SK-N-SH (cell line): ENCODE results near the gene PTPA.

Experiments used
- CHD2 ChIP-seq: fragments of 150-350 bp; IDR thresholded peaks from 2 replicates; pipeline ENCODE4 v1.6.1; 2018; ENCODE audit warnings: low read length; ENCODE audit not compliant: partially characterized antibody
- EP300 ChIP-seq, 2 experiments: IDR thresholded peaks; 2 replicates each; pipeline versions ENCODE4 v1.4.0 to v1.6.1; 2012; ENCODE audit warnings: borderline replicate concordance in 1 of 2, low read depth in 1 of 2, low read length in 1 of 2
- FOSL2 ChIP-seq: IDR thresholded peaks from 2 replicates; pipeline ENCODE4 v1.4.0; 2012; ENCODE audit warnings: low read depth, mild to moderate bottlenecking, moderate library complexity, borderline replicate concordance
- FOXM1 ChIP-seq: IDR thresholded peaks from 2 replicates; pipeline ENCODE4 v1.4.0; 2012; ENCODE audit warnings: low read depth, mild to moderate bottlenecking
- GABPA ChIP-seq: IDR thresholded peaks from 2 replicates; pipeline ENCODE4 v1.4.0; 2012; ENCODE audit warnings: low read depth, mild to moderate bottlenecking
- JUND ChIP-seq: IDR thresholded peaks from 2 replicates; pipeline ENCODE4 v1.4.0; 2012
- MXI1 ChIP-seq: IDR thresholded peaks from 2 replicates; pipeline ENCODE4 v1.6.1; 2012; ENCODE audit warnings: mild to moderate bottlenecking, low read depth, low read length, improper control_type of control experiment
- POLR2AphosphoS5 ChIP-seq: IDR thresholded peaks from 2 replicates; pipeline ENCODE4 v1.6.1; 2012; ENCODE audit warnings: low read depth, low read length
- RAD21 ChIP-seq: IDR thresholded peaks from 2 replicates; pipeline ENCODE4 v1.6.1; 2012; ENCODE audit warnings: mild to moderate bottlenecking, low read length
- RCOR1 ChIP-seq: fragments of 150-350 bp; IDR thresholded peaks from 2 replicates; pipeline ENCODE4 v1.6.1; 2017; ENCODE audit warnings: antibody characterized with exemption, low read length
- SIN3A ChIP-seq: IDR thresholded peaks from 2 replicates; pipeline ENCODE4 v1.6.1; 2012; ENCODE audit warnings: low read depth, mild to moderate bottlenecking, low read length, moderate library complexity, borderline replicate concordance
- TAF1 ChIP-seq: IDR thresholded peaks from 2 replicates; pipeline ENCODE4 v1.6.1; 2012; ENCODE audit warnings: low read depth, mild to moderate bottlenecking, low read length, moderate library complexity, borderline replicate concordance
- TCF12 ChIP-seq: IDR thresholded peaks from 2 replicates; pipeline ENCODE4 v1.4.0; 2012
- TF ChIP-seq, protein P1 (sequence below): fragments of 200-600 bp; sonication (generic); IDR thresholded peaks from 2 replicates; pipeline ENCODE4 v1.6.1; 2017; ENCODE audit warnings: antibody characterized with exemption, mild to moderate bottlenecking, moderate library complexity

DNA sequence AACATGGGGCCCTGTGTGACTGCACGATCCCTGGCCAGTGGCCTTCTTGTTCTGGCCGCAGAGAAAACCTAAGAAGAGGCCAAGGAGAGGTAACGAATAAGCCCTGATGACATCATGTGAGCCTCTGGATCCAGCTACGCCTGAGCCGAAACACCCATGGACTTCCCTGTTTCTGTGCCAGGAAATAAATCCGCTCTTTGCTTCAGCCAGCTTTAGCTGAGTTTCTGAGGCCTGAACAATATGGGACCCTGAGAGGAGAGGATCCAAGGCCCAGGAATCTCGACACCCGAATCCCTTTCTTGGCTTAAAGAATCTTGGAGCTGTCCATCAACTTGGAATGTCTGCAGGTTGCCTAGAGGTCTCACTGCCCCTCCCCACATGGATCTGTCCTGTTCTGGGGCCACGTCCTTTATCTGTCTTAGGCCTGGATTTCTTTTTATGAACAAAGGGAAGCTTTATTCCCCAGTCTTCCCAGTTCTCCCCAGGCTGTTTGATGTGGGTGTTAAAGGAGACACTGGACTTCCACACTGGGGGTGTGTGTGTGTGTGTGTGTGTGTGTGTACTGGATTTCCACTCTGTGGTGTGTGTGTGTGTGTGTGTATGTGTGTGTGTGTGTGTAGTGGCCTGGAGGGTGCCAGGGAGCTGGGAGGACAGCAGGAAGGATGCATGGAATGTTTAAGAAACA, 53.2 kb downstream of the PTPA start:
- TF ChIP-seq, protein P1, sequence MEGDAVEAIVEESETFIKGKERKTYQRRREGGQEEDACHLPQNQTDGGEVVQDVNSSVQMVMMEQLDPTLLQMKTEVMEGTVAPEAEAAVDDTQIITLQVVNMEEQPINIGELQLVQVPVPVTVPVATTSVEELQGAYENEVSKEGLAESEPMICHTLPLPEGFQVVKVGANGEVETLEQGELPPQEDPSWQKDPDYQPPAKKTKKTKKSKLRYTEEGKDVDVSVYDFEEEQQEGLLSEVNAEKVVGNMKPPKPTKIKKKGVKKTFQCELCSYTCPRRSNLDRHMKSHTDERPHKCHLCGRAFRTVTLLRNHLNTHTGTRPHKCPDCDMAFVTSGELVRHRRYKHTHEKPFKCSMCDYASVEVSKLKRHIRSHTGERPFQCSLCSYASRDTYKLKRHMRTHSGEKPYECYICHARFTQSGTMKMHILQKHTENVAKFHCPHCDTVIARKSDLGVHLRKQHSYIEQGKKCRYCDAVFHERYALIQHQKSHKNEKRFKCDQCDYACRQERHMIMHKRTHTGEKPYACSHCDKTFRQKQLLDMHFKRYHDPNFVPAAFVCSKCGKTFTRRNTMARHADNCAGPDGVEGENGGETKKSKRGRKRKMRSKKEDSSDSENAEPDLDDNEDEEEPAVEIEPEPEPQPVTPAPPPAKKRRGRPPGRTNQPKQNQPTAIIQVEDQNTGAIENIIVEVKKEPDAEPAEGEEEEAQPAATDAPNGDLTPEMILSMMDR: no peak
- TF ChIP-seq JUND: no peak
- TF ChIP-seq TCF12: no peak
- no peak for TF ChIP-seq MXI1
- no peak for TF ChIP-seq TAF1
- no peak for TF ChIP-seq RCOR1
- no peak for TF ChIP-seq CHD2
- TF ChIP-seq SIN3A: no peak
- no peak for TF ChIP-seq POLR2AphosphoS5
- no peak for TF ChIP-seq GABPA
- no peak for TF ChIP-seq EP300 (IDR thresholded peaks at IDR 0.05; ENCODE audit: borderline replicate concordance in 1 of 2, low read depth in 1 of 2, low read length in 1 of 2)
- TF ChIP-seq FOSL2: no peak
- TF ChIP-seq FOXM1: no peak
- TF ChIP-seq RAD21: no peak
